ENCODE results near the gene FARS2. TPM values are rescaled to one million over a fixed set of nuclear protein-coding genes. Genes with fewer than 3 reads are reported as not detected.

The FARS2 gene
- total RNA-seq: 27.5 and 31.7 TPM in 2 replicates

GRCh38 chr6:5260661-5261544, at the start of gene FARS2, which contains the start of gene LYRM4:
Gene FARS2 (plus strand): TSS chr6:5261513.
Gene LYRM4 (minus strand): TSS chr6:5260950. CDS start chr6:5260733, 217 bp downstream.

Other genes starting within 250 kb of the FARS2 start
- gene PPP1R3G, start 176.2 kb upstream of the FARS2 start, total RNA-seq: 0.38 and 0.98 TPM in 2 replicates
- 19.0 and 21.2 TPM in 2 replicates for gene LYRM4, start 563 bp upstream of the FARS2 start, total RNA-seq